Endodermal cell (in vitro differentiated cells): ENCODE results near the gene SKA1. TPM values are rescaled to one million over a fixed set of nuclear protein-coding genes. Genes with fewer than 3 reads are reported as not detected.
"Not testable (repeated sequence)": the region's sequence is repeated elsewhere in the genome, so short reads cannot be mapped to it uniquely, and the experiment has no call there.

Experiments used
- DNase-seq: peaks from one replicate; pipeline ENCODE4 v3.0.0-alpha.2; 2017
- H3K27ac ChIP-seq: 2 replicates; pipeline ENCODE4 v1.5.1; 2013; ENCODE audit warnings: mild to moderate bottlenecking, low read depth, low read length, moderate library complexity
- H3K27me3 ChIP-seq: 2 replicates; pipeline ENCODE4 v1.6.1; 2013; ENCODE audit warnings: mild to moderate bottlenecking, low read length, moderate library complexity; ENCODE audit not compliant: insufficient read depth, control insufficient read depth, poor library complexity, severe bottlenecking
- H3K36me3 ChIP-seq: 2 replicates; pipeline ENCODE4 v1.7.0; 2013; ENCODE audit warnings: mild to moderate bottlenecking, low read length, moderate library complexity; ENCODE audit not compliant: control insufficient read depth, insufficient read depth
- H3K4me1 ChIP-seq: one replicate; pipeline ENCODE4 v1.7.0; 2013; ENCODE audit warnings: low read length; ENCODE audit not compliant: control insufficient read depth, insufficient read depth
- H3K4me3 ChIP-seq: 2 replicates; pipeline ENCODE4 v1.5.1; 2013; ENCODE audit warnings: mild to moderate bottlenecking, low read length, moderate library complexity
- H3K9ac ChIP-seq: 2 replicates; pipeline ENCODE4 v1.6.1; 2013; ENCODE audit warnings: mild to moderate bottlenecking, low read length, moderate library complexity; ENCODE audit not compliant: poor library complexity, severe bottlenecking; ENCODE audit errors: extremely low read depth
- H3K9me3 ChIP-seq: 2 replicates; pipeline ENCODE4 v1.6.1; 2013; ENCODE audit warnings: mild to moderate bottlenecking, low read length, moderate library complexity; ENCODE audit not compliant: control insufficient read depth
- H3K27ac Mint-ChIP-seq: 2 replicates; pipeline ENCODE4 v1.8.0; 2020; ENCODE audit warnings: mixed read lengths
- H3K27me3 Mint-ChIP-seq: 2 replicates; pipeline ENCODE4 v1.8.0; 2021; ENCODE audit warnings: mild to moderate bottlenecking, mixed read lengths; ENCODE audit not compliant: insufficient read depth
- H3K36me3 Mint-ChIP-seq: 2 replicates; pipeline ENCODE4 v1.8.0; 2020; ENCODE audit warnings: low read depth, mixed read lengths
- H3K4me1 Mint-ChIP-seq: 2 replicates; pipeline ENCODE4 v1.8.0; 2020; ENCODE audit warnings: mixed read lengths
- H3K4me3 Mint-ChIP-seq: 2 replicates; pipeline ENCODE4 v1.8.0; 2020; ENCODE audit warnings: mild to moderate bottlenecking, moderate library complexity, mixed read lengths
- H3K9me3 Mint-ChIP-seq: 2 replicates; pipeline ENCODE4 v1.8.0; 2020; ENCODE audit warnings: mild to moderate bottlenecking, mixed read lengths
- CTCF ChIP-seq: fragments of 200-600 bp; sonication (generic); conservative IDR thresholded peaks from 2 replicates; pipeline ENCODE4 v1.5.0; 2021; ENCODE audit warnings: antibody characterized with exemption, mild to moderate bottlenecking
- WGBS, 2 experiments: methylation state at CpG; one replicate each; pipeline versions ENCODE4 v1.1.5 to v1.1.7; 2013; ENCODE audit warnings: missing lambda C conversion rate in 2 of 2, mixed read lengths in 1 of 2; ENCODE audit not compliant: insufficient coverage in 1 of 2, insufficient read length in 1 of 2; 5-methylcytosine and 5-hydroxymethylcytosine counted together
- total RNA-seq, 2 donors: library from RNA; stranded (reverse); fragmentation: NEBNext Ultra II Directional in 1 of 2; extraction: Animal tissue kit (Norgen Biotek cat#: 25700) in 1 of 2; gene quantifications; 2 replicates in 1 of 2; 3 replicates in 1 of 2; pipeline ENCODE4 v1.2.1, GENCODE V29; 2021

Gene SKA1
- total RNA-seq, 2 donors from 2014 or later, result 26.4 to 70.0 TPM

DNA sequence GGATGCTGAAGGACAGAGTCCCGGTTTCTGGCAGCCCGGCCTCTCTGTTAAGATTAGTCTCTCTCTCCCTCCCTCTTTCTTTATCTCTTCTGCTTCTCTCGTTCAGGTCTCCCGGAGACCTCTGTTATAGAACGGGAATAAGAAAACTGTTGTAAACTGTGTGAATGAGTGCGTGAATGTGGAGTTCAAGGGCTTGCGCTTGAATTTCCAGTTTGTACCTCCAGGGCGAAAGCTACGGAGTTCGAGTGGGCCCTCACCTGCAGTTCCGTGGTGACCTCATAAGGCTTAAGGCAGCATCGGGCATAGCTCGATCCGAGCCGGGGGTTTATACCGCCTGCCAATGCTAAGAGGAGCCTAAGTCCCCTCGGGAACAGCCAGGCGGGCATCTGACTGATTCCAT is 26.4 kb downstream of the SKA1 start:
- peaks cover 86% of the 10 kb centered on the region for H3K4me1 Mint-ChIP-seq
- H3K36me3 ChIP-seq, result peaks cover 4% of the 10 kb centered on the region
- H3K27ac Mint-ChIP-seq, result peak overlapping the region; percentile 78
- no peaks in the 10 kb centered on the region for H3K9me3 Mint-ChIP-seq
- no peak for DNase-seq
- H3K9ac ChIP-seq, result peak overlapping the region; percentile 69
- peaks cover 28% of the 10 kb centered on the region for H3K27me3 Mint-ChIP-seq
- H3K27me3 ChIP-seq, result peaks cover 22% of the 10 kb centered on the region
- H3K36me3 Mint-ChIP-seq, result peaks cover 2% of the 10 kb centered on the region
- H3K4me3 ChIP-seq, result peak overlapping the region; percentile 84
- peak overlapping the region; percentile 59 for H3K4me3 Mint-ChIP-seq
- peaks cover 17% of the 10 kb centered on the region for H3K4me1 ChIP-seq
- no peak overlapping the region for H3K27ac ChIP-seq
- H3K9me3 ChIP-seq, result no peaks in the 10 kb centered on the region
- 33 to 56% methylated on average over 7 to 18 of the region's 18 CpGs for WGBS, 2 experiments
- TF ChIP-seq CTCF, result peak; percentile 56

GRCh38 chr18:50401888-50402287 is 27.0 kb downstream of the SKA1 start:
- Mint-ChIP-seq H3K27ac (no peak overlapping the region), H3K4me1 (peaks cover 90% of the 10 kb centered on the region), H3K4me3 (peak overlapping the region; percentile 59), H3K9me3 (no peaks in the 10 kb centered on the region), H3K36me3 (peaks cover 2% of the 10 kb centered on the region), H3K27me3 (peaks cover 28% of the 10 kb centered on the region)
- Histone ChIP-seq H3K9ac (peak overlapping the region; percentile 69), H3K4me3 (peak overlapping the region; percentile 84), H3K27me3 (peaks cover 22% of the 10 kb centered on the region), H3K9me3 (no peaks in the 10 kb centered on the region), H3K36me3 (peaks cover 10% of the 10 kb centered on the region), H3K4me1 (peaks cover 21% of the 10 kb centered on the region), H3K27ac (no peak overlapping the region)
- TF ChIP-seq CTCF, result no peak
- DNase-seq, result peak; percentile 86
- 33 to 36% methylated on average over 10 to 21 of the region's 21 CpGs for WGBS, 2 experiments

DNA sequence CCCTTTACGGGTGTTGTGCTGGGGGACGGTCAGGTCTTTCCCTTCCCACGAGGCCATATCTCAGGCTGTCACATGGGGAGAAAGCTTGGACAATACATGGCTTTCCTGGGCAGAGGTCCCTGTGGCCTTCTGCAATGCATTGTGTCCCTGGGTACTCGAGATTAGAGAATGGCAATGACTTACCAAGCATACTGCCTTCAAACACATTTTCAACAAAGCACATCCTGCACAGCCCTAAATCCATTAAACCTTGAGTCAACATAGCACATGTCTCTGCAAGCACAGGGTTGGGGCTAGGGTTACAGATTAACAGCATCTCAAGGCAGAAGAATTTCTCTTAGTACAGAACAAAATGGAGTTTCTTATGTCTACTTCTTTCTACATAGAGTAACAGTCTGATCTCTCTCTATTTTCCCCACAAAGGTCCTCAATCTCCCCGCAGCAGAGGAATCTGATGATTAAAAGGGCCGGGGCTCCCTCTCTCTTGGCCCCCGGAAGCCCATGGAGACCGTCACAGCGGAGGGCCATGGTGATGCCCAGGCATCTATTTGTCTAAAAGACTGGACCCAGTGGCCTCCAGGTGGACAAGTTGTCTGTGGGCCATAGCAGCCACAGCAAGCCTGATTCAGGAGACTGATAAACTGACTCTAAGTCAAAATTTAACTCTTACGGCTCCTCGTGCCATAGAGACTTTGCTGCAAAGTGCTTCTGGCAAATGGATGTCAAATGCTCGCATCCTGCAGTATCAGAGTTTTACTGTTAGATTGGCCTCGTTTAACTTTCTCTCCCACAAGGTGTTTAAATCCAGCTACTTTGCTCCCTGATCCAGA is 30.1 kb downstream of the SKA1 start:
- peaks cover 22% of the 10 kb centered on the region for H3K27me3 ChIP-seq
- H3K9me3 Mint-ChIP-seq, DNase-seq, H3K9ac ChIP-seq, H3K9me3 ChIP-seq, H3K36me3 Mint-ChIP-seq, H3K27ac ChIP-seq: not testable (repeated sequence)
- H3K4me1 Mint-ChIP-seq, result peaks cover 81% of the 10 kb centered on the region
- H3K27ac Mint-ChIP-seq, result peak overlapping the region; percentile 78
- H3K36me3 ChIP-seq, result peaks cover 11% of the 10 kb centered on the region
- H3K4me1 ChIP-seq, result peaks cover 14% of the 10 kb centered on the region
- 79 to 84% methylated on average over 8 to 13 of the region's 13 CpGs for WGBS, 2 experiments
- peak overlapping the region; percentile 0 for H3K4me3 Mint-ChIP-seq
- H3K4me3 ChIP-seq, result peak overlapping the region; percentile 84
- H3K27me3 Mint-ChIP-seq, result peaks cover 28% of the 10 kb centered on the region
